GM12878 (cell line): ENCODE results near the gene MYO1E. TPM values are rescaled to one million over a fixed set of nuclear protein-coding genes. Genes with fewer than 3 reads are reported as not detected.
A peak's percentile ranks its signal among the peaks of the same experiment; 100 is the strongest.

ENCODE experiments used
- BRCA1 ChIP-seq: IDR thresholded peaks from 2 replicates; pipeline ENCODE4 v1.6.1; 2011; ENCODE audit warnings: low read depth, low read length, improper control_type of control experiment
- CHD2 ChIP-seq: IDR thresholded peaks from 2 replicates; pipeline ENCODE4 v1.6.1; 2011; ENCODE audit warnings: low read depth, low read length, improper control_type of control experiment, borderline replicate concordance
- EED ChIP-seq: sonication (generic); IDR thresholded peaks from 2 replicates; pipeline ENCODE4 v1.6.1; 2016; ENCODE audit warnings: antibody characterized with exemption, low read depth
- ETV6 ChIP-seq, 2 experiments: fragments of 450-650 bp in 1 of 2; IDR thresholded peaks in 1 of 2; conservative IDR thresholded peaks in 1 of 2; 2 replicates each; pipeline ENCODE4 v1.6.1; 2014; ENCODE audit warnings: antibody characterized with exemption in 1 of 2, borderline replicate concordance in 1 of 2, low read depth in 1 of 2, mild to moderate bottlenecking in 1 of 2, moderate library complexity in 1 of 2
- HDAC6 ChIP-seq: fragments of 200-600 bp; sonication (generic); IDR thresholded peaks from one replicate; pipeline ENCODE4 v1.8.0; 2017; ENCODE audit warnings: antibody characterized with exemption; ENCODE audit not compliant: unreplicated experiment
- NBN ChIP-seq: fragments of 450-650 bp; IDR thresholded peaks from 2 replicates; pipeline ENCODE4 v1.6.1; 2016
- NR2C2 ChIP-seq: IDR thresholded peaks from 2 replicates; pipeline ENCODE4 v1.6.1; 2011; ENCODE audit warnings: borderline replicate concordance, low read depth; ENCODE audit not compliant: control insufficient read depth, insufficient read length
- NRF1 ChIP-seq: conservative IDR thresholded peaks from 2 replicates; pipeline ENCODE4 v1.6.1; 2011; ENCODE audit warnings: mild to moderate bottlenecking, low read depth, low read length, improper control_type of control experiment
- PAX5 ChIP-seq: IDR thresholded peaks from 2 replicates; pipeline ENCODE4 v1.6.1; 2011; ENCODE audit warnings: low read depth, low read length, borderline replicate concordance
- PAX8 ChIP-seq: fragments of 450-650 bp; IDR thresholded peaks from 2 replicates; pipeline ENCODE4 v1.6.1; 2017; ENCODE audit warnings: mild to moderate bottlenecking, moderate library complexity
- PBX3 ChIP-seq: IDR thresholded peaks from 2 replicates; pipeline ENCODE4 v1.6.1; 2011; ENCODE audit warnings: mild to moderate bottlenecking, low read depth, low read length, moderate library complexity; ENCODE audit not compliant: insufficient replicate concordance
- PML ChIP-seq: IDR thresholded peaks from 2 replicates; pipeline ENCODE4 v1.6.1; 2012; ENCODE audit warnings: low read length, inconsistent platforms
- POU2F2 ChIP-seq: IDR thresholded peaks from 3 replicates; pipeline ENCODE4 v1.6.1; 2011; ENCODE audit warnings: low read depth, mild to moderate bottlenecking, low read length, borderline replicate concordance
- RCOR1 ChIP-seq: conservative IDR thresholded peaks from 2 replicates; pipeline ENCODE4 v1.6.1; 2012; ENCODE audit warnings: low read depth, low read length, improper control_type of control experiment
- SRF ChIP-seq, 2 experiments: IDR thresholded peaks; 2 replicates each; pipeline ENCODE4 v1.6.1; 2011; ENCODE audit warnings: low read depth in 2 of 2, low read length in 2 of 2, mild to moderate bottlenecking in 1 of 2, moderate library complexity in 1 of 2
- USF1 ChIP-seq: IDR thresholded peaks from 2 replicates; pipeline ENCODE4 v1.6.1; 2011; ENCODE audit warnings: borderline replicate concordance, low read depth, mild to moderate bottlenecking, moderate library complexity, mixed read lengths, low read length; ENCODE audit not compliant: insufficient read depth; ENCODE audit errors: extremely low read length
- ZBTB11 ChIP-seq: fragments of 450-650 bp; formaldehyde crosslinking; IDR thresholded peaks from 2 replicates; pipeline ENCODE4 v1.5.0; 2022; ENCODE audit warnings: mild to moderate bottlenecking, missing genetic modification characterization
- ZNF217 ChIP-seq: fragments of 450-650 bp; IDR thresholded peaks from 2 replicates; pipeline ENCODE4 v1.6.1; 2017; ENCODE audit warnings: antibody characterized with exemption, mild to moderate bottlenecking
- ZNF384 ChIP-seq: IDR thresholded peaks from 2 replicates; pipeline ENCODE4 v1.6.1; 2012; ENCODE audit warnings: low read depth, mild to moderate bottlenecking, low read length, improper control_type of control experiment, borderline replicate concordance
- polyA plus RNA-seq, 11 experiments: library from polyadenylated mRNA; depleted of rRNA in 4 of 11; unstranded in 6 of 11; stranded (reverse) in 5 of 11; fragments of >200 nt; fragmentation: Nextera tagmentation in 4 of 11; fragmentation: Illumina TruSeq in 1 of 11; extraction: Ambion mirVana in 4 of 11; extraction: Trizol in 1 of 11; gene quantifications; 1 replicate in 1 of 11; 2 replicates in 10 of 11; pipeline versions ENCODE4 v1.2.1 to v1.2.3, GENCODE V29; 2011 to 2016; ENCODE audit warnings: inconsistent platforms in 2 of 11, missing spikeins in 2 of 11, low read depth in 1 of 11
- total RNA-seq, 4 experiments: library from RNA; depleted of rRNA in 3 of 4; stranded (reverse); fragments of >200 nt in 3 of 4; fragmentation: Illumina TruSeq in 1 of 4; extraction: Trizol in 1 of 4; gene quantifications; 2 replicates each; pipeline versions ENCODE4 v1.2.1 to v1.2.3, GENCODE V29; 2013 to 2021
- TF ChIP-seq, protein P1 (sequence below): IDR thresholded peaks from 2 replicates; pipeline ENCODE4 v1.6.1; 2012; ENCODE audit warnings: low read depth, low read length, improper control_type of control experiment
- TF ChIP-seq, protein P2 (sequence below), 3 experiments: IDR thresholded peaks in 2 of 3; conservative IDR thresholded peaks in 1 of 3; 2 replicates each; pipeline ENCODE4 v1.5.1; 2011; ENCODE audit warnings: low read depth in 3 of 3, low read length in 3 of 3, mild to moderate bottlenecking in 3 of 3, control low read depth in 2 of 3, moderate library complexity in 2 of 3, inconsistent platforms in 1 of 3, mixed read lengths in 1 of 3; ENCODE audit not compliant: control insufficient read depth in 2 of 3, insufficient read depth in 1 of 3; ENCODE audit errors: extremely low read depth in 1 of 3

MYO1E gene
- total and polyA plus RNA-seq, 10 of the 15 experiments (the other 5 are each of a cell fraction or from before 2014, with no cell fraction given), result 10.3 to 266 (median 64.9) TPM

GRCh38 chr15:59399465-59400102, 26.9 kb upstream of the MYO1E start (continued):
- TF ChIP-seq RCOR1 (peak; percentile 94; the same call in 1 of the 2 replicates), BRCA1 (no peak), NR2C2 (no peak), NBN (peak; percentile 52; the same call in 1 of the 2 replicates), ZNF217 (no peak), EED (peak; percentile 97), ETV6 (conservative IDR thresholded peaks at IDR 0.05 in 1 of 2, IDR thresholded peaks at IDR 0.05 in 1 of 2; ENCODE audit: borderline replicate concordance in 1 of 2, low read depth in 1 of 2) (no peak), PBX3 (no peak), SRF (IDR thresholded peaks at IDR 0.05; ENCODE audit: low read depth in 2 of 2, low read length in 2 of 2) (peak in 1 of 2 experiments; percentile 65; a peak in 1 of 4 replicates), PAX5 (peak; percentile 95), NRF1 (no peak), ZBTB11 (CRISPR knock-in tag) (no peak), HDAC6 (no peak), PAX8 (no peak), POU2F2 (peak; percentile 85; the same call in 2 of the 3 replicates), USF1 (no peak), CHD2 (peak; percentile 86), PML (peak; percentile 47; the same call in 1 of the 2 replicates), ZNF384 (no peak)
- TF ChIP-seq, protein P1, sequence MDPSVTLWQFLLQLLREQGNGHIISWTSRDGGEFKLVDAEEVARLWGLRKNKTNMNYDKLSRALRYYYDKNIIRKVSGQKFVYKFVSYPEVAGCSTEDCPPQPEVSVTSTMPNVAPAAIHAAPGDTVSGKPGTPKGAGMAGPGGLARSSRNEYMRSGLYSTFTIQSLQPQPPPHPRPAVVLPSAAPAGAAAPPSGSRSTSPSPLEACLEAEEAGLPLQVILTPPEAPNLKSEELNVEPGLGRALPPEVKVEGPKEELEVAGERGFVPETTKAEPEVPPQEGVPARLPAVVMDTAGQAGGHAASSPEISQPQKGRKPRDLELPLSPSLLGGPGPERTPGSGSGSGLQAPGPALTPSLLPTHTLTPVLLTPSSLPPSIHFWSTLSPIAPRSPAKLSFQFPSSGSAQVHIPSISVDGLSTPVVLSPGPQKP, result no peak
- TF ChIP-seq, protein P2, sequence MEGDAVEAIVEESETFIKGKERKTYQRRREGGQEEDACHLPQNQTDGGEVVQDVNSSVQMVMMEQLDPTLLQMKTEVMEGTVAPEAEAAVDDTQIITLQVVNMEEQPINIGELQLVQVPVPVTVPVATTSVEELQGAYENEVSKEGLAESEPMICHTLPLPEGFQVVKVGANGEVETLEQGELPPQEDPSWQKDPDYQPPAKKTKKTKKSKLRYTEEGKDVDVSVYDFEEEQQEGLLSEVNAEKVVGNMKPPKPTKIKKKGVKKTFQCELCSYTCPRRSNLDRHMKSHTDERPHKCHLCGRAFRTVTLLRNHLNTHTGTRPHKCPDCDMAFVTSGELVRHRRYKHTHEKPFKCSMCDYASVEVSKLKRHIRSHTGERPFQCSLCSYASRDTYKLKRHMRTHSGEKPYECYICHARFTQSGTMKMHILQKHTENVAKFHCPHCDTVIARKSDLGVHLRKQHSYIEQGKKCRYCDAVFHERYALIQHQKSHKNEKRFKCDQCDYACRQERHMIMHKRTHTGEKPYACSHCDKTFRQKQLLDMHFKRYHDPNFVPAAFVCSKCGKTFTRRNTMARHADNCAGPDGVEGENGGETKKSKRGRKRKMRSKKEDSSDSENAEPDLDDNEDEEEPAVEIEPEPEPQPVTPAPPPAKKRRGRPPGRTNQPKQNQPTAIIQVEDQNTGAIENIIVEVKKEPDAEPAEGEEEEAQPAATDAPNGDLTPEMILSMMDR (IDR thresholded peaks at IDR 0.05 in 2 of 3, conservative IDR thresholded peaks at IDR 0.05 in 1 of 3; ENCODE audit: control insufficient read depth in 2 of 3, extremely low read depth in 1 of 3, insufficient read depth in 1 of 3, low read depth in 3 of 3, low read length in 3 of 3), result no peak
